PC-9 (cell line): Measurements from ENCODE around the gene WBP4.

Experiments used
- EZH2 ChIP-seq: fragments of 200-600 bp; sonication (generic); IDR thresholded peaks from 2 replicates; pipeline ENCODE4 v1.8.0; 2017; ENCODE audit warnings: antibody characterized with exemption, low read depth
- TF ChIP-seq, protein P1 (sequence below): fragments of 200-600 bp; sonication (generic); conservative IDR thresholded peaks from 2 replicates; pipeline ENCODE4 v1.6.1; 2017; ENCODE audit warnings: mixed run types, antibody characterized with exemption, mild to moderate bottlenecking, moderate library complexity

DNA sequence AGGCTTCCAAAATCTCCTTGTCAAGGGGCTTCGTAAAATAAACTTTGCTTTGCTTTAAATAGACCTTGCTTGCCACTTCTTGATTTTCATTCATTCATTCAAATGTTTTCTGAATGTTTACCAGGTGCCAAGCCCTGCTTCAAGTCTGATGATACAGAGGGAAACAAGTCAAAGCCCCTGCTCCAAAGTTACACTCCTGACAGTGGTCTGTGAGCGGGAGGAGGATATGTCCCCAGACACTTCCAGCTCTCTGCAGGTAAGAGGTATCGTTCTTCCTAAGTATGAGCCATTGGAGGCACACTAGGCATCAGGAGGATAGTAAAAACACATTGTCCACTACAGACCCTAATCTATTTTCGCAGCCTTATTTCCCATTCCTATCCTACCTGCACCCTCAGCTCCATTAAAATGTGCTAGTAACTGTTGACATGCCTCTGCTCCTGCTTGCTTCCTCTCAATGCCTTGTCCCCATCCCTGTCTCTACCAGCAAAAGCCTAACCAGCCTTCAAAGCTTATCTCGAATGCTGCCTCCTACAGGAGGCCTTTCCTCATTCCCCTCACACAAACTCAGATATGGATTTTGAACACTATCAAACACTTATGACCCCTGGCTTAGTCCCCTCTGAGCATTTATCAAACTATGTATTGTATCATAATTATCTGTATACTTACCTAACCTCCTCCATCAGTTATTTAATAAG lies 6.2 kb upstream of the WBP4 start:
- TF ChIP-seq, protein P1, sequence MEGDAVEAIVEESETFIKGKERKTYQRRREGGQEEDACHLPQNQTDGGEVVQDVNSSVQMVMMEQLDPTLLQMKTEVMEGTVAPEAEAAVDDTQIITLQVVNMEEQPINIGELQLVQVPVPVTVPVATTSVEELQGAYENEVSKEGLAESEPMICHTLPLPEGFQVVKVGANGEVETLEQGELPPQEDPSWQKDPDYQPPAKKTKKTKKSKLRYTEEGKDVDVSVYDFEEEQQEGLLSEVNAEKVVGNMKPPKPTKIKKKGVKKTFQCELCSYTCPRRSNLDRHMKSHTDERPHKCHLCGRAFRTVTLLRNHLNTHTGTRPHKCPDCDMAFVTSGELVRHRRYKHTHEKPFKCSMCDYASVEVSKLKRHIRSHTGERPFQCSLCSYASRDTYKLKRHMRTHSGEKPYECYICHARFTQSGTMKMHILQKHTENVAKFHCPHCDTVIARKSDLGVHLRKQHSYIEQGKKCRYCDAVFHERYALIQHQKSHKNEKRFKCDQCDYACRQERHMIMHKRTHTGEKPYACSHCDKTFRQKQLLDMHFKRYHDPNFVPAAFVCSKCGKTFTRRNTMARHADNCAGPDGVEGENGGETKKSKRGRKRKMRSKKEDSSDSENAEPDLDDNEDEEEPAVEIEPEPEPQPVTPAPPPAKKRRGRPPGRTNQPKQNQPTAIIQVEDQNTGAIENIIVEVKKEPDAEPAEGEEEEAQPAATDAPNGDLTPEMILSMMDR = no peak
- TF ChIP-seq EZH2 = no peak
